IPS-20b (cell line): Measurements from ENCODE around the gene ZBTB47.

Experiments
- H3K27ac ChIP-seq: one replicate; pipeline ENCODE4 v1.5.1; 2013; ENCODE audit warnings: low read length
- H3K27me3 ChIP-seq: 2 replicates; pipeline ENCODE4 v1.6.1; 2013; ENCODE audit warnings: mild to moderate bottlenecking, low read length, inconsistent platforms; ENCODE audit not compliant: insufficient read depth
- H3K36me3 ChIP-seq: 2 replicates; pipeline ENCODE4 v1.6.1; 2013; ENCODE audit warnings: low read depth, mild to moderate bottlenecking, inconsistent platforms, low read length, moderate library complexity; ENCODE audit not compliant: insufficient read depth
- H3K4me1 ChIP-seq: 2 replicates; pipeline ENCODE4 v1.6.1; 2013; ENCODE audit warnings: mild to moderate bottlenecking, control low read depth, inconsistent platforms, low read length, moderate library complexity; ENCODE audit not compliant: insufficient read depth
- H3K4me3 ChIP-seq: 2 replicates; pipeline ENCODE4 v1.5.1; 2013; ENCODE audit warnings: mild to moderate bottlenecking, low read length, inconsistent platforms
- H3K9ac ChIP-seq: 2 replicates; pipeline ENCODE4 v1.6.1; 2013; ENCODE audit warnings: low read depth, mild to moderate bottlenecking, inconsistent platforms, low read length, moderate library complexity
- H3K9me3 ChIP-seq: 2 replicates; pipeline ENCODE4 v1.6.1; 2013; ENCODE audit warnings: mild to moderate bottlenecking, low read depth, low read length, inconsistent platforms; ENCODE audit not compliant: insufficient read depth

Gene ZBTB47

DNA sequence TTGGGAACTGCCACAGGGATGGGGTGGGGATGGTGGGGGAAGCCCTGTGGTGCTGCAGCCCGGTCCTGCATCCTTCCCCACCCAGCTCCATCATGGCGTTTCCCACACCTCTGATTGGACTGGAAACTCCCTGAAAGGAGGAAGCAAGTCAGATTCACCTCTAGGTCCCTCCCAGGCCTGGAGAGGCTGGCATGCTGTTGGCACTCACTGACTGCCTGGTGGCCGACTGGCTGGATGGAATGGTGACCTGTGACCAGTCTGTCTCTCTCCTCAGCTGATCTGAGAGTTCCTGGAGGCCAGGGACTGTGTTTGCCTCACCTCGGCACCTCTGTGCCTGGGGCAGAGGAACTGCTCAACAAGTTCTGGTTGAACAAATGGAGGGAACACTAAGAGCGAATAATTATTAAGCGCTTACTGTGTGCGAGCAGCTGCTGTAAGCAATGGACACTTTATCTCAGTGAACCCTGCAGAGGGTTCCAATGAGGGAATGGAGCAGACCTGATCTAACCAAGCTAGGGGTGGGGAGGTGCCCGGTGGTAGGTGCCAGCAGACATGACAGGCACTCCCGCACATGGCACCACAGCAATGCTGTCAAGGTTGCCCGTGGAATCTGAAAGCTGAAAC, 52.6 kb downstream of the ZBTB47 start:
- Histone ChIP-seq H3K27ac (no peak overlapping the region), H3K9ac (no peak overlapping the region), H3K27me3 (no peaks in the 10 kb centered on the region), H3K4me3 (no peak overlapping the region), H3K9me3 (no peaks in the 10 kb centered on the region), H3K36me3 (no peaks in the 10 kb centered on the region), H3K4me1 (no peaks in the 10 kb centered on the region)

DNA sequence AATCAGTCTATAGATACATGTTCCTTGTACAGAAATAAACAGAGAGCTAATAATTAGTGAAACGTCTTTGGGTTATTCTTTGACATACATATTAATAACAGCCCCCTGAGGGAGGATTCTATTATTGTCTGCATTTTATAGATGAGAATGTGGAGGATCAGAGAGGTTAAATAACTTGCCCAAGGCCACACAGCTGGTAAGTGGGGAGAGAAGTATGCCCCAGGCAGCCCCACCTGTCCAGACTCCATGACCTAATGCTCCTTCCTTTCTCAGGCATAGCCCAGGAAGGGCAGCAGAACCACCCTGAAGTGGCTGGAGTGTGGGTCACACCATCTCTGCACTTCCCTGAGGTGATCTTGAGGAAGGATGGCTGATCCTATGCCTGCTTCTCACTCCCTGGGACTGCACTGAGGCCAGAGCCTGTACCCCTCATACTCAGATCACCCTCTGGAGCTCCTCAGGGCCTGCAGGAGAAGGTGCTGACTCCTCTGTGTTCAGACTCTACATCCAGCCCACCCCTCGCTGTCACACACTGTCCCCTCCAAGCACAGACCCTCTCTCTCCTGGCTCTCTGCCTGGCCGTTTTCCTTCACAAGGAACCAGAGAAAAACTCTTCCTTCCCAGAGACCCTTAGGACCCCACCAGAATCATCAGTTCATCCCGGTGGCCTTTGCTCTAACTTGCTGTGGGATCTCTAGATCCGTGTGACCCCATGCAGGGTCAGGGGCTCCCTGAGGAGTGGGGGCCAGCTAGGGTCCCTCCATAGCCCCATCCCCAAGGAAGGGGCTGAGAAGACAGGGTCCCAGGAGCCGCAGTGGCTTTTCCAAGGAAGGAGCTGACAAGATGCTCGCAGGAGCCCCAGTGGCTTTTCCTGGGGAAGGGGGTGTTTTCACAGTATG, 53.5 kb downstream of the ZBTB47 start:
- Histone ChIP-seq H3K27ac (no peak overlapping the region), H3K4me1 (no peaks in the 10 kb centered on the region), H3K27me3 (no peaks in the 10 kb centered on the region), H3K9me3 (no peaks in the 10 kb centered on the region), H3K4me3 (no peak overlapping the region), H3K9ac (no peak overlapping the region), H3K36me3 (no peaks in the 10 kb centered on the region)

GRCh38 chr3:42707620-42708355, 54.3 kb downstream of the ZBTB47 start:
- Histone ChIP-seq H3K27me3 (no peaks in the 10 kb centered on the region), H3K4me3 (no peak overlapping the region), H3K9me3 (no peaks in the 10 kb centered on the region), H3K9ac (no peak overlapping the region), H3K4me1 (no peaks in the 10 kb centered on the region), H3K27ac (no peak overlapping the region), H3K36me3 (no peaks in the 10 kb centered on the region)

DNA sequence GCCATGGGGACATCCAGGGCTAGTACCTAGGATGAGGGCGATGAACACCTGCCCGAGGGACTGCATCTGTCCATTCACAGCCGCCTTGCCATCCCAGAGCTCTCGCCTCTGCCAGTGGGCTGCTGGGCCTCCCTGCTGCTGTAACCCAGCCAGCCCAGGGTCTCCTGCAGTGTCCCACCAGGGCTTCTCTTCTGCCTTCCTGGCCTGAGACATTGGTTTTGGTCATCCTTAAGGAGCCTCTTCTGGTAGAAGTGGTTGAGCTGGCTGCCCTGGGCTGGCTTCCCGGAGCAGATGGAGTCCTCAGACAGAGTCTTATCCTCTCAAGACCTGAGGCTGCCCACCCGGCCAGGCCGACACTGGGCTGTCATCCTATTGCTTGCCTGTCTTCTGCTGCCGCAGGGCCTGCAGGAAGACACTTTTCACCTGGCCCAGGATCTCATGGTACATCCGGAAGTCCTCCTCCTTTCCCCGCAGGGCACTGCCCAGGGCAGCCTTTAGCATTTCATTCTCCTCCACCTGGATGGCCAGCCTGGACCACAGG, 55.2 kb downstream of the ZBTB47 start:
- no peak overlapping the region for H3K9ac ChIP-seq
- no peak overlapping the region for H3K4me3 ChIP-seq
- no peaks in the 10 kb centered on the region for H3K27me3 ChIP-seq
- no peak overlapping the region for H3K27ac ChIP-seq
- H3K9me3 ChIP-seq = no peaks in the 10 kb centered on the region
- H3K4me1 ChIP-seq = no peaks in the 10 kb centered on the region
- H3K36me3 ChIP-seq = no peaks in the 10 kb centered on the region

- no peaks in the 10 kb centered on the region for H3K9me3 ChIP-seq
- H3K36me3 ChIP-seq = no peaks in the 10 kb centered on the region
- no peak overlapping the region for H3K27ac ChIP-seq
- H3K4me1 ChIP-seq = no peaks in the 10 kb centered on the region
- H3K9ac ChIP-seq = no peak overlapping the region
- H3K4me3 ChIP-seq = no peak overlapping the region
- H3K27me3 ChIP-seq = no peaks in the 10 kb centered on the region
Observed at GRCh38 chr3:42709621-42710020, 56.1 kb downstream of the ZBTB47 start.

- Histone ChIP-seq H3K9me3 (no peaks in the 10 kb centered on the region), H3K27ac (no peak overlapping the region), H3K9ac (no peak overlapping the region), H3K4me1 (no peaks in the 10 kb centered on the region), H3K27me3 (no peaks in the 10 kb centered on the region), H3K4me3 (no peak overlapping the region), H3K36me3 (no peaks in the 10 kb centered on the region)
Observed at GRCh38 chr3:42710323-42711021, 57.0 kb downstream of the ZBTB47 start.

DNA sequence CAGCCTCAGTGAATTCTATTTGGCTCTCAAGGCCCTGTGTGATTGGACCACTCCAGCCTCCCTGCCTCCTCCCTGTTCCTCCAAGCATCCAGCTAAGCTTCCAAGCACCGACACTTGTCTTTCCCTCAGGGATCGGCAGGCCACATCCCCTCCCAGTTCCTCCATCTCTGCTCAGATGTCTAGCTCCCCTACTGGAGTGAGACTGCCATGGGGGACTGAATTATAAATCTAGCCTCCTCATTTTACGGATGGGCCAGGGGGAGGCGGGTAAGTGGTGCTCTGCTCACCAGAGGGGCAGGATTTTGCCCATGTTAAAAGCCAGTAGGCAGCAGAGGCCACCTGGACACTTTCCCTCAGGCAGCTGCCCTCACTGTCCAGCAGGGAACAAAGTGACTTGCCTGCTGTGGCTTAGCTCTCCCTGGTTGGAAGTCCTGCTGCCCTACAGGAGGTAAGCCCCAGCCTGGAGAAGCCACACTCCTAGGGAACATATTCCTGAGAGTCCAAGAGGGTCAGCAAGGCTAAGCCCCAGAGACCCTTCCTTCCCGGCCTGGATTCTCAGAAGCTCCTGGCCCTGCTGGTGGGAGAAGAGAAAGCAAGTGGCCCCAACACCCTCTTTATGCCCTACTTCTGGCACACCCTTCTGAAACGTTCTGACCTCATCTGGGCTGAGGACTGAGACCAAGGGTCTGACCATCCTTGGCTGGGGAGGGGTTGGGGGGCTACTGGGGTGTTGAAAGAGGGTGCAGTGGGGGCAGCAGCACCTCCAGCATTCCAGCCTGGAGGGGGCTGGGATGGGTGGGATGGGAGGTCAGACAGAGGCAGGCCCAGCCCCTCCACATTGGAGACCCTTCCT, 58.2 kb downstream of the ZBTB47 start:
- H3K9ac ChIP-seq = no peak overlapping the region
- H3K4me1 ChIP-seq = no peaks in the 10 kb centered on the region
- H3K36me3 ChIP-seq = no peaks in the 10 kb centered on the region
- no peak overlapping the region for H3K27ac ChIP-seq
- no peak overlapping the region for H3K4me3 ChIP-seq
- no peaks in the 10 kb centered on the region for H3K9me3 ChIP-seq
- H3K27me3 ChIP-seq = no peaks in the 10 kb centered on the region

DNA sequence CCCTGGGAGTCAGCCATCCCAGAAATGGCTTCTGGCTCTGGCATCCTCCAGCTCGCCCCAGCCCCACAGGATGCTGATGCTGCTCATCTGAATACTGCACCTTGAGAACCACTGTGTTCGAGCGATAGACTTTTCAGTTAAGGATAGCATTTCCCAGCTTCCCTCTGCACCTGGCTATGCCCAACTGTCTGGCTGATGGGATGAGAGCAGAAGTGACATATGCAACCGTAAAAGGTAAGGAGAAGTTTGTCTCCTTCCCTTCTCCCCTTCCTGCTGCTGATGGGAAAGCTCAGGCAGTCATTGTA, 58.8 kb downstream of the ZBTB47 start:
- Histone ChIP-seq H3K4me3 (no peak overlapping the region), H3K9me3 (no peaks in the 10 kb centered on the region), H3K9ac (no peak overlapping the region), H3K27ac (no peak overlapping the region), H3K36me3 (no peaks in the 10 kb centered on the region), H3K27me3 (no peaks in the 10 kb centered on the region), H3K4me1 (no peaks in the 10 kb centered on the region)

DNA sequence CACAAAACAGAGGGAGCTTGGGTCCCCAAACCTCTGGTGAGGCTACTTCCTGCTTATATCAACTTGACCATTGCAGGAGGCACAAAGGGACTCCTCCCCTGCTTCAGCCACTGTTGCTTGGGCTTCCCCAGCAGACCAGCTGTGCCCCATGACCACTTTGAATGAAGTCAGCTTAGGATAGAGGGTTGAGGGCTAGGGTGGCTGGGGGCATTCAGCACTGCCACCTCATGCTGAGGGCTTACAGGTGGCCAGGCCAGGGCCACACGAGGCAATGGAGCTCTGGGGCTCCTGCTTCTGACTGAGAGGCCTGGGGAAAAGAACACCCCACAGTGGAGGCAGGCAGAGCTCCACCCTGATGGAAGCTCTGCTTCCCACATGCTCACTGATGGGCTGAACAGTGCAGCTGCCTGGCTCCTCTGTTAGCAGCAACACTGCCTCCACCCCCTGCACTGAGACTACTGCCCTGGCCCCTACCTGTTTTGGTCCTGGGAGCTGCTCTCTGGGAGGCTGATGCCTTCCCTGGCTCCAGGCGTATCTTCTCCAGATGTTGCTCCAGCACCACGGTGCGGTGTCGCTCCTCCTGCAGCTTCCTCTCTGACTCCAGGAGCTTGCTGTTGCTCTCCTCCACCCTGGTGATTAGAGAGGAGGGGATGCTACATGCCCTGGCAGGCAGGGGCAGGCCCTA, 59.3 kb downstream of the ZBTB47 start:
- Histone ChIP-seq H3K27me3 (no peaks in the 10 kb centered on the region), H3K9me3 (no peaks in the 10 kb centered on the region), H3K9ac (no peak overlapping the region), H3K27ac (no peak overlapping the region), H3K4me1 (no peaks in the 10 kb centered on the region), H3K36me3 (no peaks in the 10 kb centered on the region), H3K4me3 (no peak overlapping the region)

DNA sequence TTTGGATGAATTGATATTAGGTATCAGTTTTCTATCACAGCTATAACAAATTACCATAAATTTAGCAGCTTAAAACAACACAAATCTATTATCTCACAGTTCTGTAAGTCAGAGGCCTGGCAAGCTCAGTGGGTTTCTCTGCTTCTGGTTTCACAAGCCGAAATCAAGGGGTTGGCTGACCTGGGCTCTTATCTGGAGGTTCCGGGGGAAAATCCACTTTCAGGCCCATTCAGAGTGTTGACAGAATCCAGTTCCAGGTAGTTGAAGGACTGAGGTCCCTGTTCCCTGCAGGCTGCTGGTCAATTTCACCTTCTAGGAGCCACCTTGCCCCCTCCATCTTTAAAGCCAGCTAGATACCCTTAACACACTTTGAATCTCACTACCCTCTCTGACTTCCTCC, 60.2 kb downstream of the ZBTB47 start:
- Histone ChIP-seq H3K9me3 (no peaks in the 10 kb centered on the region), H3K27me3 (no peaks in the 10 kb centered on the region), H3K36me3 (no peaks in the 10 kb centered on the region), H3K27ac (no peak overlapping the region), H3K4me3 (no peak overlapping the region), H3K9ac (no peak overlapping the region), H3K4me1 (no peaks in the 10 kb centered on the region)
